NCI-H2107 treated with DMSO at 0.1 percent for 48 hours (cell line): ENCODE data around the gene FGD5.

Experiments
- DNase-seq: peaks from one replicate; lab custom pipeline; 2025; ENCODE audit not compliant: unreplicated experiment; lab: John Stamatoyannopoulos, UW

FGD5 gene

GRCh38 chr3:14826069-14826468 lies 7.3 kb downstream of the FGD5 start:
- no peak for DNase-seq

DNA sequence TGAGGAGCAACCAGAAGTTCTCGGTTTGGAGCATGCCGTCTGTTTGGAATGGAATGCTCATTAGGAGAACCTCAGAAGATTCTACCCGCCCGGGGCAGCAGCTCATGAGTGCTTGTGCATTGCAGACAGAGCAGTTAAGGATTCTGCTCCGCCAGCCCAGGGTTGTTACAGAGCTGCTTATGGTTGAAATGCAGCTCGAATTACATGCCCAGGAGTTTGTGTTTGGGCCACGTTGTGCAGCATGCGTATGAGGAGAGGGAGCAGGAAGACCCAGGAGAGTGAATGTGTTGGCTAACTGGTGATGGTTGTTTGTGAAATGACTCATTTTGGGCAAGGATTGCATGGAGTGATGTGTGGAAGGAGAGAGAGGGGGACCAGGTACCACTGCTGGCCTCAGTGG lies 9.0 kb downstream of the FGD5 start:
- no peak for DNase-seq

GRCh38 chr3:14829811-14830210 lies 11.0 kb downstream of the FGD5 start:
- DNase-seq: no peak

DNA sequence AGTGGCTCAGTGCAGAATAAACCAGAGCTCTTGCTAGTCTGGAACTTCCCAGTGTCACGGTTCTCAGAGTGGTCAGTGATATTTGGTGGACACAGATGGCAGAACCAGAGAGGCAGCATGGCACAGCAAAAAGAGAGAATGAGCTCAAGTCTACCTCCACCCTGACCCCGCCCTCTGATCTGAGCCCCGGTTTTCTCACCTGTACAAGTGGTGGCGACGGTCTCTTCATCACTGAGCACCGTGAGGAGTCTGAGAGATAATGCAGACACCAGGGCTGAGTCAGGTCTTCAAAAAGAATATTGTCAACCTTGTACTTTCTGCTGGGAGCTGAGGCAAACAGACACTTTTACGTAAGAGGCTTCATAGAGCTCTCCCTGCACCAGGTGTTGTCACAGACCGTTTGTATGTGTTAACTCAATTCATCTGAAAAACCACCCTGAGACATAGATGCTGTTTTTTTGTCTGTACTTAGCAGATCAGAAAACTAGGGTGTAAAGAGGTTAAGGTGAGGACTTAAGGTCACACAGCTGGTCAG lies 13.2 kb downstream of the FGD5 start:
- DNase-seq: no peak

DNA sequence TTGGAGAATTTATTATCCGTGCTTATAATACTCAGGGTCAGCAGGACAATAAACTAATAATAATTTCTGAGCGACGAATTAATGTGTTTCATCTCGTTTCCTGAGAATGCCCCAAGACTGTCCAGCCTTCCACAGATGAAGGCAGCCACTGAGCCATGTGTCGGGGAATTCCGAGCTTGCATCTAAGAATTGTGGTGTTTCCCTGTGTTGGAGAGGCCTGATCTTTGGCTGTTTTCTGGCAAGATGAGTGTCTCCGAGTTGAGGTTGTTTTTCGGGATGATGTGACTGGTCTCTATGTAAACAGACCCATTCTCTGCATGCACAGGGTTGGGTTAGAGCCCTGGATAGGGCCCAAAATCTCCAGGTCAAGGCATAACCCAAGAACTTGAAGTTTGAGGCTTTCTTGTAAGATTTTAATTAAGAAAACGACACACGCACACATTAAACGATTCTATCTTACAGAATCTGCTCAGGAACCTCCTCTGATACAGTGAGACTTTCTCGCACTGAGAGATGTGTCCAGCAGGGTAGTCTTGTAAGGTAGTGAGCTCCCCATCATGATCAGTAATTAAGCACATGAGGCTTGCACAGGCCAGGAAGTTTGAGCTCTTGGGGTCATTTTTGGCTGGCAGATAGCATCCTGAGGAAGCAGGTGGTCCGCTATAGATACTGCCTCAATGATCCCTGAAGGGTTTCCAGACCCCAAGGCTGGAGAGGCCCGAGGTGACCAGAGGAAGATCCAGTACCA lies 14.4 kb downstream of the FGD5 start:
- DNase-seq: no peak

- no peak for DNase-seq
Observed at GRCh38 chr3:14834121-14834520, 15.4 kb downstream of the FGD5 start.

- DNase-seq: no peak
Observed at GRCh38 chr3:14834807-14835466, 16.2 kb downstream of the FGD5 start.

DNA sequence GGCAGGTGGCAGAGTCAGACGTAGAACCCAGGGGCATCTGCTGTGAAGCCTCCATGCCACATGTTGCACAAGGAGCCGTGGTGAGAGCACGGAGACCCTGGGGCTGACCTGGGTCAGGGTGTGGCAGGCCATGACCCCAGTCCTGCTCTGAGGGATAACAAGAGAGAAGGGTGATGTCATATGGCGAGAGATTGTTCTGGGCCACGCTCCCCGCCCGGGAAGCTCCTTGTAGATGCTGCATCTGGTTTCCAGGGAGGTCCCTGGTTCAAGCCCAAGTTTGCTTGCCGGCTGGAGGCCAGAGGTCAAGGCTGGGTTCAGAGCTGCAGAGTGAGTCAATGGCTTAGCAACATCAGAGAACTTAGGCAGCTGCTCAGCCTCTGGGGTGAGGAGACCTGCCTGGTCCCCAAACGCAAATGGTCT lies 17.3 kb downstream of the FGD5 start:
- no peak for DNase-seq

- no peak for DNase-seq
Observed at GRCh38 chr3:14837186-14837877, 18.6 kb downstream of the FGD5 start.

DNA sequence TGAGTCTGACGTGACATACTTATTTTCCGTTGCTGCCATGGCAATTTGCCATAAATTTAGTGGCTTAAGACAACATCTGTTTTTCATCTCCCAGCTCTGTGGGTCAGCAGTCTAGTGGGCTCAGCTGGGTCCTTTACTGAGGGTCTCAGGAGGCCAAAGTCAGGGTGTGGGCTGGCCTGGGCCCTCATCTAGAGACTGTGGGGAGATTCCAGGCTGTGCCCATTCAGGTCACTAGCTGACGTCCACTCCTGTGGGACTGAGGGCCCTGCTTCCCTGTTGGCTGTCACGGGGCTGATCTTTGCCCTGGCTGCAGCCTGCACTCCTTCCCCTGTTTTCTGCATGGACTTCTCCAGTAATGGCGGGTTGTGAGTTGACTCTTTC lies 19.1 kb downstream of the FGD5 start:
- DNase-seq: no peak

DNA sequence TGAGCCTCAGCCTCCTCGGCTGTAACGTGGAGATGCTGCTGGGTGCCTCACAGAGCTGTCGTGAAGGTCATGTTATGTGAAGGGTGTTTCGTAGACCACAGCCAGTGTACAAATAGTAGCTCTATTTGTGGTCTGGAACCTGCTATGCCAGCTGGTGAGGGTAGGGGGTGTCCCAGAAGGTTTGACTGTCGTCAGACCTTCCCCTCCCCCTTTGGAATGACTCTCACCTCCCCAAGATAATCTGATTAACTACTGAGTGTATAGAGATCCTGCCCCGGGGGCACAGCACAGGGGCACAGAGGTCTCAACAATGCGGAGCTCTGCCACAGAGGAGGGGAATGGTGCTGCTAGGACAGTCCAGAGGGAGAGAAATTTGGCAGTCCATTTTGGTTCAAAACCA lies 20.5 kb downstream of the FGD5 start:
- DNase-seq: no peak

DNA sequence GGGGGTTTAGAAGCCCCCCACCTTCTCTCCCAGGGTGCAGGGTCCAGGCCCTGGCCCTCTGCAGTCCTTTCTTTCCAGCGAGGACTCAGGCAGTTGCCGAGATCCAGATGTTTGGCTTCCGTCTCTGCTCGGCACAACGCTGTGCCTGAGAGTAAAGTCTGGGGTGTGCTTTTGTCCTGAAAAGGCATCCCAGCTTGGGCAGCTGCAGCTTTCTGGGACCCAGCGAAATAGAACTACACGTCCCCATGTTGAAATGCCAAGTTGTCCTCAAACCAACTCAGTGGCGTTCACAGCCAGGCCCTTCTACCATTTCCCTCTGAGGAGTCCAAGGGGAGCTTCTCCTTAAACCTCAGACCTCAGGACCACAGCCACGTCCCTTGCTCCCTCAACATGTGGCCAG lies 23.1 kb downstream of the FGD5 start:
- DNase-seq: no peak

GRCh38 chr3:14842277-14842676 lies 23.5 kb downstream of the FGD5 start:
- DNase-seq: no peak

DNA sequence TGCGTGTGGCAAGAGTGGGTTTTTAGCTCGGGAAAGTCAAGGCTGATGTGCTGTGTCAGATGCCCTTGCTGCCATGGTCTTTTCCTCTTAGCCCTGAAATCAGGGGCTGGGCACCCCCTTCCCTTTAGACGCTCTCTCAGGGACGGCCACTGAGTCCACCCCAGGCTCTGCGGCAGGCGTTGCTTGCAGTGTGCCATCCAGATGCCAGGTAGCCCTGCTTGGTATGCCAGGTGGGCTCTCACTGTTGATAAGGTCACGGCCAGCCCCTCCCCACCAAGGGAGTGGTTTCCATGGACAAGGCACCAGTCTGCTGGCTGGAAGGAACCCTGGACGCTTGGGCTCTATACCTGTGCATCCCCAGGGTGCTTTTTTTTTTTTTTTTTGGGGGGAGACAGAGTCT lies 24.6 kb downstream of the FGD5 start:
- no peak for DNase-seq

- no peak for DNase-seq
Observed at GRCh38 chr3:14844386-14845170, 25.8 kb downstream of the FGD5 start.

GRCh38 chr3:14845180-14845579 lies 26.4 kb downstream of the FGD5 start:
- DNase-seq: no peak

DNA sequence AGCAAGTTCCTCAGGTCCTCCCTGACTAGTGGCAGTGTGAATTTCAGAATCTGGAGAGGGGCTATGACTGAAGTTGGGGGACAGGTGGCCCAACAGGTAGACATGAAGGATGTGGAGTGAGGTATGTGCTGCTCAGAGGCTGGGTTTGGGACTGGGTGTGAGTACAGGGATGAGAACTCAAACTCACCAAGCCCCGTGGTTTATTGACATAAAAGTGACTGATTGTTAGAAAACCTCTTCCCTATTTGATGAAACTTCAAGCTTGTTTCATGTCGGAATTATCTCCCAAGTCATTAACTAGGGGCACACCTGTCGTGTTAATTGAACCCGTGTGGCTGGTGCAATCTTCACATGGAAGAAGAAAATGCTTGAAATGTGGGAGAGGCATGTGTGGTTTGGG lies 27.1 kb downstream of the FGD5 start:
- DNase-seq: no peak

- no peak for DNase-seq
Observed at GRCh38 chr3:14846226-14846880, 27.6 kb downstream of the FGD5 start.

DNA sequence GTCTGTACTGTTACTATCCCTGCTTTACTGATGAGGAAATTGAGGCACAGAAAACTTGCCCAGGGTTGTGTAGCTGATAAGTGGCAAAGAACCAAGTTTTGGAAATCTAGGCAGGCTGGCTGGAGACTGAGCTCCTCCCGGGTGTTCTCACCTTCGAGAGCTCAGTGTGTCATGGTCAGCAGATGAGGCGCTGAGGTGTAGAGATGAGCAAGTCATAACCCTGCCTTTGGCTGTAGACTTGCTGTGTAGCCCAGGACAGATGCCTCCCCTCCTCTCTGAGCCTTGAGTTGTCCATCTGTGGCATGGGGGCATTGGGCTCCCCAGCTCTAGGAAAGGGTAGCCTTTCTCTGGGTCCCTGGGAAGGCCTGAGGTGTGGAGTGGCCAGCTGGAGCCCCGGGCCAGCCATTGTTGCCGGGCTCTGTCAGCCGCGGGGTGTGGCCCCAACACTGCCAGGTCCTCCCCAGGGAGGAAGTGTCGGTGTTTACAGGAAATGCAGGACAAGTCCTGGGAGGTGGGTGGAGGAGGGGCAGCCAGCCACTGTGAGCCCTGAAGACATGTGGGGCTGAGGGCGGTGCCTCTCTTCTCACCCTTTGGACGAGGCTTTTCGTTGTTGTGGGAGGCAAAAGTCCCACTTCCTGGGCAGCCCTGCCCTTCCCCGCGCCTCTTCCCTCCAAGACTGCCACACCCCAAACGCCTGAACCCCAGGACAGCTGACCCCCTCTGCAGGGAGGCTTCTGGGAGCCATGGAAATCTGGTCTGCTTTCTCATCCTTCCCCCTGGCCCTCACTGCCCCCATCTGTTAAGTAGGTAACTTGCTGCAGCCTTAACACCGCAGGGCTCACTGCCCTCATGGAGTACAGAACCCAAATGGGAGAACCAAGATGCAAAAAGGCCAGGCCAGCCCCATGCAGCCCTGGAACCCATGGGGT lies 29.1 kb downstream of the FGD5 start:
- no peak for DNase-seq

GRCh38 chr3:14848906-14849305 lies 30.1 kb downstream of the FGD5 start:
- no peak for DNase-seq
